ENCODE measurements around the gene RNF151. TPM values are rescaled to one million over a fixed set of nuclear protein-coding genes. Genes with fewer than 3 reads are reported as not detected.
"Not testable (repeated sequence)": the region's sequence is repeated elsewhere in the genome, so short reads cannot be mapped to it uniquely, and the experiment has no call there.

Gene RNF151
- total RNA-seq, 1 experiment from 2014 or later: not detected

DNA sequence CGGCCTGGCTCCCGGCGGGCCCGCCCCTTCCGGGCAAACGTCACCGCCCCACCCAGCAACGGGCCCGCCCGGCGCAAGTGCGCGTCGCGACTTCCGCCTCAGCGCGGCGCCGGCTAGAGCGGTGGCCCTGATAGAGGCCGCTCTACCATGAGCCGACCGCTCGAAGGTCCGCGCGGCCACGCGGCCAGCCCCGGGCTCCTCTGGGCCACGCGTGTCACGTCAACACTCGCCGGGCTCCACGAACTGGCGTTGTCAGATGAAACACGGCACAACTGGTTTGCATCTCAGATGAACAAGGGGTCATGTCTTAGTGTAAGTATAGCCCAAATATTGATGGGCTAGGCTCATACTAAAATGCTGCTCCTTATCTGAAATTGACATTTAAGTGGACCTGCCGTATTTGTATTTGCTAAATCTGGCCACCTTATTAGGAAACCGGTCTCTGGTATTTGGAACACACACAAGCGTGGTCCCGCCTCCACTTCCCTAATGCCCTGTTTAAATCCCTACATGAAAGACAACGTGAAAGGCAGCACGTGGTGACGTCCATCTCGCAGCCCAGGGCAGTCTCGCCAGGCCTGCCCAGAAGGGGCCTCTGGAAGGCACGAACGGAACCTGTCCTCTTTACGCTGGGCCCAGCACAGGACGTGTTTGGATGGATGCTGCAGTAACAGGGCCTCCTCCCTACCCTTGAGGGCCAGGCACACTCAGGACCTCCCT lies 43.3 kb downstream of the RNF151 start, which contains the start of gene ZNF598:
Gene ZNF598 (minus strand): TSS at position 31 of the 720 bp plus-strand sequence.
- TF ChIP-seq CTCF (IDR thresholded peaks at IDR 0.05; ENCODE audit: unreplicated experiment): no peak
- intact Hi-C loops (cut with micrococcal nuclease): no loop called here
- DNase-seq (ENCODE audit: unreplicated experiment): peak; percentile 86
- TSS peak; percentile 85 for BruUV-seq (replicated peaks)
- Mint-ChIP-seq H3K4me1 (ENCODE audit: insufficient read depth, unreplicated experiment) (peaks cover 17% of the 10 kb centered on the region), H3K27me3 (ENCODE audit: insufficient read depth, unreplicated experiment) (no peaks in the 10 kb centered on the region), H3K36me3 (ENCODE audit: insufficient read depth, unreplicated experiment) (peaks cover 18% of the 10 kb centered on the region), H3K27ac (ENCODE audit: low read depth, unreplicated experiment) (peak within 1 kb of the TSS; percentile 97), H3K9me3 (ENCODE audit: unreplicated experiment) (no peaks in the 10 kb centered on the region), H3K4me3 (ENCODE audit: unreplicated experiment) (peak within 1 kb of the TSS; percentile 79)
- CTCF ChIA-PET: interaction anchor here (0.9 kb wide), 1 partner anchor 13 kb away, joined by 4 read pairs; no protein-coding TSS in a partner anchor
- POLR2A ChIA-PET: interaction anchor here (0.8 to 4.2 kb wide), 13 partner anchors 14 to 236 kb away, joined by 3 to 72 read pairs (median 13); partner anchors contain the start of genes GFER, NDUFB10, NHERF2 and NTHL1

GRCh38 chr16:2011726-2012125 lies 45.1 kb downstream of the RNF151 start:
- H3K36me3 Mint-ChIP-seq (ENCODE audit: insufficient read depth, unreplicated experiment); BruUV-seq (replicated peaks); intact Hi-C loops (cut with micrococcal nuclease); H3K27me3 Mint-ChIP-seq (ENCODE audit: insufficient read depth, unreplicated experiment); DNase-seq (ENCODE audit: unreplicated experiment); H3K4me3 Mint-ChIP-seq (ENCODE audit: unreplicated experiment); H3K9me3 Mint-ChIP-seq (ENCODE audit: unreplicated experiment): not testable (repeated sequence)
- peaks cover 14% of the 10 kb centered on the region for H3K4me1 Mint-ChIP-seq (ENCODE audit: insufficient read depth, unreplicated experiment)
- peak overlapping the region; percentile 35 for H3K27ac Mint-ChIP-seq (ENCODE audit: low read depth, unreplicated experiment)
- ChIA-PET POLR2A (interaction anchor here (0.7 to 2.3 kb wide), 5 partner anchors 47 to 143 kb away, joined by 3 to 13 read pairs (median 6); partner anchors contain the start of genes RPS2 and TRAF7), CTCF (interaction anchor here (0.6 to 1.6 kb wide), 5 partner anchors 16 to 1305 kb away, joined by 3 to 4 read pairs (median 3); no protein-coding TSS in a partner anchor)

DNA sequence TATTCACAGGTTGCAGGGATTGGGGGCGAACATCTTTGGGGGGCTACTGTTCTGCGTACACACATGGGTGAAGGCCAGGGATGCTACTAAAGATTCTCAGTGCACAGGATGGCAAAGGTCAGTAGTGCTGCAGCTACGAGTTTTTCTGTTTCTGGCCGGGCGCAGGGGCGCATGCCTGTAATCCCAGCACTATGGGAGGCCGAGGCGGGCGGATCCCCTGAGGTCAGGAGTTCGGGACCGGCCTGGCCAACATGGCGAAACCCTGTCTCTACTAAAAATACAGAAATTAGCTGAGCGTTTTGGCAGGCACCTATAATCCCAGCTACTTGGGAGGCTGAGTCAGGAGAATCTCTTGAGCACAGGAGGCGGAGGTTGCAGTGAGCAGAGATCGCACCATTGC lies 46.9 kb downstream of the RNF151 start:
- TF ChIP-seq CTCF (IDR thresholded peaks at IDR 0.05; ENCODE audit: unreplicated experiment): no peak
- Mint-ChIP-seq H3K4me3 (ENCODE audit: unreplicated experiment) (no peak overlapping the region), H3K36me3 (ENCODE audit: insufficient read depth, unreplicated experiment) (no peaks in the 10 kb centered on the region), H3K27me3 (ENCODE audit: insufficient read depth, unreplicated experiment) (no peaks in the 10 kb centered on the region), H3K9me3 (ENCODE audit: unreplicated experiment) (no peaks in the 10 kb centered on the region), H3K27ac (ENCODE audit: low read depth, unreplicated experiment) (no peak overlapping the region), H3K4me1 (ENCODE audit: insufficient read depth, unreplicated experiment) (peaks cover 6% of the 10 kb centered on the region)
- intact Hi-C loops (cut with micrococcal nuclease): no loop called here
- ChIA-PET POLR2A (interaction anchor here (1.0 to 2.4 kb wide), 4 partner anchors 34 to 139 kb away, joined by 3 to 14 read pairs (median 7); partner anchors contain the start of genes NTHL1 and TSC2), CTCF (interaction anchor here (1.5 to 2.1 kb wide), 3 partner anchors 9 to 133 kb away, joined by 3 to 11 read pairs (median 11); no protein-coding TSS in a partner anchor)
- no TSS peak for BruUV-seq (replicated peaks)
- no peak for DNase-seq (ENCODE audit: unreplicated experiment)

DNA sequence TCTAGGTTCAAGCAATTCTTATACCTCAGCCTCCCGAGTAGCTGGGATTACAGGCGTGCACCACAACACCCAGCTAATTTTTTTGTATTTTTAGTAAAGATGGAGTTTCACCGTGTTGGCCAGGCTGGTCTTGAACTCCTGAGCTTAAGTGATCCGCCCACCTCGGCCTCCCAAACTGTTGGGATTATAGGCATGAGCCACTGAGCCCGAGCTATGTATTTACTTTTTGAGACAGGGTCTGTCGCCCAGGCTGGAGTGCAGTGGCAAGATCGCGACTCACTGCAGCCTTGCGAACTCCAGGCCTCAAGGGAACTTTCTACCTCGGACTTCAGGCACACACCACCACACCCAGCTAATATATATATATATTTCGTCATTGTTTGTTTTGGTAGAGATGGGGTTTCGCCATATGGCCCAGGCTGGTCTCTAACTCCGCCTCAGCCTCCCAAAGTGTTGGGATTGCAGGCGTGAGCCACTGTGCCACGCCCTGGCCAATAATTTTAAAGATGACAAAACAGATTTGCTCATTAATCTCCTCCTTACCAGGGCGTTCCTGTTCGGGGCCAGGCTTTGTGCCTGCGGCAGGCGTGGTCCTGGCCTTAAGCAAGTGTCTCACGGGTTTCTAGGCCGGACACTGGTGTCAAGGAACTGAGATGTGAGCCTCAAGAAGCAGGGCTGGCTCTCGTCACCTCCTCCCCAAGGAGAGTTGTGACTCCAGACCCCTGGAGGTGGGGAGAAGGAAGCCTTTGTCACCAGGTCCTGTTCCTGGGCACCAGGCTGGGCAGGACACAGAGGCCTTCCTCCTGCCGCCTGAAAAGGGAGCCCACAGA lies 48.7 kb downstream of the RNF151 start:
- no TSS peak for BruUV-seq (replicated peaks)

More for the DNA sequence above, 48.7 kb downstream of the RNF151 start:
- no peaks in the 10 kb centered on the region for H3K27me3 Mint-ChIP-seq (ENCODE audit: insufficient read depth, unreplicated experiment)
- H3K4me3 Mint-ChIP-seq (ENCODE audit: unreplicated experiment): peak overlapping the region; percentile 50
- DNase-seq (ENCODE audit: unreplicated experiment): peak; percentile 96
- intact Hi-C loops (cut with micrococcal nuclease): no loop called here
- H3K4me1 Mint-ChIP-seq (ENCODE audit: insufficient read depth, unreplicated experiment): peaks cover 6% of the 10 kb centered on the region
- no peaks in the 10 kb centered on the region for H3K9me3 Mint-ChIP-seq (ENCODE audit: unreplicated experiment)
- no peak for TF ChIP-seq CTCF (IDR thresholded peaks at IDR 0.05; ENCODE audit: unreplicated experiment)
- CTCF ChIA-PET: interaction anchor here (0.6 to 2.1 kb wide), 3 partner anchors 11 to 894 kb away, joined by 3 to 11 read pairs (median 3); no protein-coding TSS in a partner anchor
- POLR2A ChIA-PET: interaction anchor here (0.7 to 2.7 kb wide), 13 partner anchors 10 to 140 kb away, joined by 3 to 16 read pairs (median 4); partner anchors contain the start of genes GFER, NOXO1, NTHL1 and RPS2
- H3K36me3 Mint-ChIP-seq (ENCODE audit: insufficient read depth, unreplicated experiment): no peaks in the 10 kb centered on the region
- H3K27ac Mint-ChIP-seq (ENCODE audit: low read depth, unreplicated experiment): peak overlapping the region; percentile 96
